Left kidney (tissue), 2 donors: ENCODE data around the gene TUBB4B. TPM values are rescaled to one million over a fixed set of nuclear protein-coding genes. Genes with fewer than 3 reads are reported as not detected.
"Not testable (repeated sequence)": the region's sequence is repeated elsewhere in the genome, so short reads cannot be mapped to it uniquely, and the experiment has no call there.

Source experiments
- DNase-seq: peaks from one replicate; pipeline ENCODE4 v3.0.0-alpha.2; 2013
- polyA plus RNA-seq: library from polyadenylated mRNA; unstranded; fragments of 120-200 nt; gene quantifications from one replicate; pipeline ENCODE4 v1.2.1, GENCODE V29; 2013; ENCODE audit not compliant: insufficient read length

Gene TUBB4B
- polyA plus RNA-seq, 1 donor = 345 TPM

GRCh38 chr9:137235424-137236237 lies 5.5 kb upstream of the TUBB4B start:
- DNase-seq = no peak

GRCh38 chr9:137236238-137236935 lies 4.7 kb upstream of the TUBB4B start:
- DNase-seq = peak; percentile 84

- no peak for DNase-seq
These were observed 4.1 kb upstream of the TUBB4B start for GRCh38 chr9:137236936-137237421.

- no peak for DNase-seq
These were observed 3.0 kb upstream of the TUBB4B start for GRCh38 chr9:137237759-137238726.

GRCh38 chr9:137239541-137240200 lies 1.4 kb upstream of the TUBB4B start:
- DNase-seq = not testable (repeated sequence)

- DNase-seq = peak; percentile 65
These were observed 708 bp upstream of the TUBB4B start for GRCh38 chr9:137240318-137240840.

- DNase-seq = no peak
These were observed 592 bp downstream of the TUBB4B start for GRCh38 chr9:137241490-137242268.

GRCh38 chr9:137242269-137243203 lies 1.4 kb downstream of the TUBB4B start:
- no peak for DNase-seq

GRCh38 chr9:137243266-137243625 lies 2.2 kb downstream of the TUBB4B start:
- not testable (repeated sequence) for DNase-seq

GRCh38 chr9:137243626-137244485 lies 2.8 kb downstream of the TUBB4B start:
- no peak for DNase-seq

- DNase-seq = no peak
These were observed 3.7 kb downstream of the TUBB4B start for GRCh38 chr9:137244486-137245449.

GRCh38 chr9:137245450-137246421 lies 4.6 kb downstream of the TUBB4B start:
- no peak for DNase-seq

- DNase-seq = no peak
These were observed 6.2 kb downstream of the TUBB4B start for GRCh38 chr9:137247135-137247915.

GRCh38 chr9:137247916-137248175 lies 6.8 kb downstream of the TUBB4B start:
- DNase-seq = no peak
